ENCODE data around the gene TAS2R40. TPM values are rescaled to one million over a fixed set of nuclear protein-coding genes. Genes with fewer than 3 reads are reported as not detected.

Gene TAS2R40
- total RNA-seq, 2 donors from 2014 or later: not detected

- no peaks in the 10 kb centered on the region for H3K4me1 ChIP-seq
- peak overlapping the region in 1 of 4 donors; percentile 63 for H3K27ac ChIP-seq
- peak; percentile 92 for ATAC-seq
- H3K27me3 ChIP-seq: no peaks in the 10 kb centered on the region
- 10% methylated on average over 9 of the region's 9 CpGs for WGBS, 2 donors
- H3K9me3 ChIP-seq: no peaks in the 10 kb centered on the region
- peak; percentile 73 to 80 (median 78) for DNase-seq
- no peak for TF ChIP-seq POLR2A (IDR thresholded peaks at IDR 0.05)
- peak; percentile 76 to 95 (median 89) for TF ChIP-seq CTCF (IDR thresholded peaks at IDR 0.05)
- H3K36me3 ChIP-seq (replicated peaks in 1 of 2; ENCODE audit: insufficient read depth in 1 of 2, low read depth in 2 of 2): no peaks in the 10 kb centered on the region
- H3K4me3 ChIP-seq: no peak overlapping the region
- intact Hi-C loops (cut with DNase I): loop anchor here (5.0 kb wide), 2 partner anchors 62 to 177 kb away; no protein-coding TSS in a partner anchor
Observed at GRCh38 chr7:143240291-143241168, 18.7 kb downstream of the TAS2R40 start.

GRCh38 chr7:143242306-143242705 lies 20.5 kb downstream of the TAS2R40 start:
- ATAC-seq: no peak
- intact Hi-C loops (cut with DNase I): loop anchor here (5.0 kb wide), 2 partner anchors 60 to 175 kb away; no protein-coding TSS in a partner anchor

GRCh38 chr7:143243111-143243510 lies 21.3 kb downstream of the TAS2R40 start:
- H3K27me3 ChIP-seq: no peaks in the 10 kb centered on the region
- intact Hi-C loops (cut with DNase I): loop anchor here (5.0 kb wide), 2 partner anchors 59 to 174 kb away; no protein-coding TSS in a partner anchor
- ATAC-seq: no peak

More at GRCh38 chr7:143242306-143242705, 20.5 kb downstream of the TAS2R40 start:
- Histone ChIP-seq H3K9me3 (no peaks in the 10 kb centered on the region), H3K27me3 (no peaks in the 10 kb centered on the region), H3K27ac (no peak overlapping the region), H3K4me3 (no peak overlapping the region), H3K4me1 (no peaks in the 10 kb centered on the region), H3K36me3 (replicated peaks in 1 of 2; ENCODE audit: insufficient read depth in 1 of 2, low read depth in 2 of 2) (no peaks in the 10 kb centered on the region)
- WGBS, 2 donors: 74 to 75% methylated on average over 11 of the region's 11 CpGs
- TF ChIP-seq CTCF (IDR thresholded peaks at IDR 0.05) (no peak), POLR2A (IDR thresholded peaks at IDR 0.05) (no peak)
- DNase-seq: no peak

GRCh38 chr7:143243614-143244013 lies 21.8 kb downstream of the TAS2R40 start:
- Histone ChIP-seq H3K36me3 (replicated peaks in 1 of 2; ENCODE audit: insufficient read depth in 1 of 2, low read depth in 2 of 2) (no peaks in the 10 kb centered on the region), H3K27ac (no peak overlapping the region), H3K4me3 (no peak overlapping the region), H3K9me3 (no peaks in the 10 kb centered on the region), H3K27me3 (no peaks in the 10 kb centered on the region), H3K4me1 (no peaks in the 10 kb centered on the region)
- no peak for ATAC-seq
- DNase-seq: no peak
- WGBS, 2 donors: 69 to 73% methylated on average over 3 of the region's 3 CpGs
- no peak for TF ChIP-seq POLR2A (IDR thresholded peaks at IDR 0.05)
- no peak for TF ChIP-seq CTCF (IDR thresholded peaks at IDR 0.05)
- intact Hi-C loops (cut with DNase I): loop anchor here (5.0 kb wide), 2 partner anchors 59 to 174 kb away; no protein-coding TSS in a partner anchor

More at GRCh38 chr7:143243111-143243510, 21.3 kb downstream of the TAS2R40 start:
- Histone ChIP-seq H3K27ac (no peak overlapping the region), H3K9me3 (no peaks in the 10 kb centered on the region), H3K36me3 (replicated peaks in 1 of 2; ENCODE audit: insufficient read depth in 1 of 2, low read depth in 2 of 2) (no peaks in the 10 kb centered on the region), H3K4me1 (no peaks in the 10 kb centered on the region), H3K4me3 (no peak overlapping the region)
- no peak for TF ChIP-seq CTCF (IDR thresholded peaks at IDR 0.05)
- TF ChIP-seq POLR2A (IDR thresholded peaks at IDR 0.05): no peak
- 49 to 55% methylated on average over 7 of the region's 7 CpGs for WGBS, 2 donors
- no peak for DNase-seq

All from body of pancreas (tissue), 4 donors.